SH-SY5Y (cell line): ENCODE data around the gene PBX3.

ENCODE experiments used
- GATA2 ChIP-seq: IDR thresholded peaks from 2 replicates; pipeline ENCODE4 v1.6.1; 2011; ENCODE audit warnings: mild to moderate bottlenecking, low read depth, low read length
- GATA3 ChIP-seq: IDR thresholded peaks from 2 replicates; pipeline ENCODE4 v1.6.1; 2011; ENCODE audit warnings: low read depth, mild to moderate bottlenecking, low read length, moderate library complexity

The PBX3 gene

DNA sequence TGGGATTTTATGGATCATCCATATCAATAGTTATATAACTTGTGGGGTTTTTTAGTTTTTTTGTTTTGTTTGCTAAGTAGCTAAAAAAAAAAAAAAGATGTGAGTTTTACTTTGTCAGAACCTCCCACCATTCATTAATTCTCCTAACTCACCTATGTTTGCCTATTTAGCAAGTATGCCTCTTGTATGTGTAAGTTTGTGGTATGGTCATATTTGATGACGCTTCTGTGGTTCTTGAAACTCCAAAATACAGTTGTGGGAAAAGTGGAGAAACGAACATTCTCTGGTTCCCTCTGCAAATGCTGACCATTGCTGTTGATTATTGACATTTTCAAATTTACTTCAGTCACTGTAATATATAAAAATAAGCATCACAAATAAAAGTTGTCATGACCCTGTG lies 75.7 kb downstream of the PBX3 start:
- TF ChIP-seq GATA3 (no peak), GATA2 (no peak)

DNA sequence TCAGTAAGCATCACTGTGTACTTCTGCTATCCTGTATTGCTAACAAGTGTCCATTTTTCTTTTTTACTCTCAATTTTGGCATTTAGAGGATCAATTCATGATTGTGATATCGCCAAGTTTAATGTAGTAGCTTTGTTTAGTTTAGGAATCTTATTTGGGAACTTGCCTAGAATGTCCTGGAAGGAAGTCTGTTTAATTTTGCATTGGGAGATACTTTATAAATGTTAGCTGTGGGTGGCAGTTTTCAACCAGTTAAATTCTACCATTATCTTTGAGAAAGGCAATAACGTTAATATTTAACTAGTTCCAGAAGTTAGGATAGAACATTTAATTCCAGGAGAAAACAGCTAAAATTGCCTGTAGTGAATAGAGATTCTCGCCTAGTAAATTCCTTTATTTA lies 78.6 kb downstream of the PBX3 start:
- no peak for TF ChIP-seq GATA2
- TF ChIP-seq GATA3 = no peak

DNA sequence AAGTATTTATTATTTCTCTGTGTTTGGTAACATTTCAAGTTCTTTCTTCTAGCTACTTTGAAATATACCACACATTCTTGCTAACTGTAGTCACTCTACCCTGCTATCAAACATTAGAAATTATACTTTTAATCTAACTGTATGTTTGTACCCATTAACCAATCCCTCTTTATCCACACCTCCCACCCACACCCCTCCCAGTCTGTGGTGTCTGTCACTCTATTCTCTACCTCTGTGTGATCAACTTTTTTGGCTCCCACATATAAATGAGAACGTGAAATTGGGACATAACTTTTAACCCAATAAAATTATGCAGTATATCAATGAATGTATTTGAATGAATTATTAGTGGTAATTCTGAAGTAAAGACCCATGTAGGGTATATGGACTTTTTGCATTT lies 79.7 kb downstream of the PBX3 start:
- no peak for TF ChIP-seq GATA2
- TF ChIP-seq GATA3 = no peak

DNA sequence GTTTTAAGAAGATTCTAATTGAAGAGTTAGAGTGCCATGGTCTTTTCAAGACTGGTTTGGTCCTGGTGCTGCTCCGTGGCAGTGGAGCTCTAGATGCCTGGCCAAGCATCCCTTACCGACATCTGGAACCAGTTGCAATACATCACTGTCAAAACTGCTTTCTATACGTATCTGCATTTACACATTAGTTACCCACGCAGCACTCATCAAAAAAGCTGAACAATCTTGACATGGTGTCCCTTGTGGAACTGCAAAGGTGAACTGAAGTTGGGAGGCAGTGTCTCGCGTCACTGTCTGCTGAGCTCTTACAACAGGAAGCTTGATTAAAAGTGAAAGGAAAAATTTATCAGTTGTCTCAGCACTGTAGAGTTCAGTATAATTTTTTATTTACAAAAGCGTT lies 82.6 kb downstream of the PBX3 start:
- TF ChIP-seq GATA3 (no peak), GATA2 (no peak)

DNA sequence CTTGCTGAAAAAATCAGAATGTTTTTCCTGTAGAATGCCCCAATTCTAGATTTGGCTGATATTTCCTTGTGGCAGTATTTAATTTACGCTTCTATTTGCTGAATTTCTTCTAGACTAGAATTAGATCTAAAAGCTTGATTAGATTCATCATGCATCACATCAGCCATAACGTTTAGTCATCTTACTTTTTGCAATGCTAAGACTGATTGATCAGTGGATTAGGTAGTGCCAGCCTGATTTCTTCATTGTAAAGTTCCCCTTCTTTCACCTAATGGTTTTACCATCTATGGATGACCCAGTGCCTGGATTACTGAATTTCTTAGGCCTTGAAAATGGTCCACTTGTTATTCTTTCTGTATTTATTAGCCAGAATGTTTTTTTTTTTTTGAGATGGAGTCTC lies 83.9 kb downstream of the PBX3 start:
- TF ChIP-seq GATA3 (no peak), GATA2 (no peak)

DNA sequence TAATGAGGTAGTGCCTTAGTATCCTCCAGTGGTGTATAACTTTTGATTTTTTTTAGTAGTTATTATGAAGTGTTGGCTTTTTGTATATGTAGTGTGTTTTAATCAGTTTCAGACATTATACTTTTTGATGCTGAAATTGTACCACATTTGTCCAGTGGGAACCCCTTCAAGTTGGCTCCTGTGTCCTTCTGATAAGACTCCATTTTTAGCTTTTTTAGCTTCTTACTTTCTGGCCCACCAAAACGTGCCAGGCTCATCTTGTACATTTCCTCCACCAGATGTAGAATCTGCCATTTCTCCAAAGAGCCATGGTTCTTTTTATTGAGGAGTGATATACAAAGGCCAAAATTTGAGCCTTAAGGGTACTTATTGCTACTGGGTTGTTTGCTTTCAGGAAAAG lies 84.4 kb downstream of the PBX3 start:
- TF ChIP-seq GATA2 (no peak), GATA3 (no peak)

DNA sequence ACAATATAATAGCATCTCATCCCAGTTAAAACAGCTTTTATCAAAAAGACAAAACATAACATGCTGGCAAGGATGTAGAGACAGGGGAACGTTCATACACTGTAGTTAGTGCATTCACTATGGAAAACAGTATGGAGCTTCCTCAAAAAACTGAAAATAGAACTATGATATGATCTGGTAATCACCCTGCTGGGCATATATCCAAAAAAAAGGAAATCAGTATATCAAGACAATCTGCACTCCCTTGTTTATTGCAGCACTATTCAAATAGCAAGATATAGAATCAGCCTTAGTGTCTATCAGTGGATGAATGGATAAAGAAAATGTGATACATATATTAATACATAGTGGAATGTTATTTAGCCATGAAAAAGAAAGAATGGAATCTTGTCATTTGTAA lies 88.5 kb downstream of the PBX3 start:
- TF ChIP-seq GATA3 (peak; percentile 51), GATA2 (no peak)

DNA sequence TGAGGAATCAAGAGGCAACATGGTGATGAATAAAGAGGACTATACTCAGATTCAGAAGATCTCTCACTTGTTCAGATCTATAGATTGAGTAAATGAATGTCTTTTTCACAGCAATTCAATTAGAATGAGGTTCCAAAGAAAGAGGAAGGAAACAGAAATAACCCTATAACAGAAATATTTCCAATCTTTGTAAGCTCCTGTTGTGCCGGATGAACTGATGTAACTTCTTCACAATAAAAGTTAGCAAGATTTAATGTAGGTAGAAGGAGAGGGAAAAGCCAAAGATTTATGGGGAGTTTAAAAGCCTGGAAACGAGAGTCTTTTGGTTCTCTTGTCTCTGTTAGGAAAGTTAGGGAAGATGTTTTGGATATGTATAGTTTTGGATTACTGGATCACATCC lies 92.1 kb downstream of the PBX3 start:
- TF ChIP-seq GATA2 (no peak), GATA3 (no peak)

DNA sequence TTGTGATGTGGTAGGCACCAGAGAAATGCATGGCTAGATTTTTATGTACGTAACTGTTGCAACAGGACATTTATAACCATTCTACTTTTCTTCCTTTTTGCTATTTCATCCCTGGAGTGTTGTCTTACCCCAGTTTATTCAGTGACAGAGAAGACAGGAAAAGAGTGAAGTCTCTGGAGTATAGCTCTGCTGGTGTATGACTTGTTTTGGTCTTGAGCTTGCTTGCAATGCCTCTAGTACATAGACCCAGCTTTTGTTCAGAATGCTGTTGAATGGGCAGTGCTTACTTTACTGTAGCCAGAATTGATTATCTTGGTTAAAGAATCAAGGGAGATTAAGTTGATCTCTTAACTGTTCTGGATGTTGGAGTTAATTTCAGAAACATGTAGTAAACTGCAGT lies 94.3 kb downstream of the PBX3 start:
- TF ChIP-seq GATA2 = no peak
- no peak for TF ChIP-seq GATA3

DNA sequence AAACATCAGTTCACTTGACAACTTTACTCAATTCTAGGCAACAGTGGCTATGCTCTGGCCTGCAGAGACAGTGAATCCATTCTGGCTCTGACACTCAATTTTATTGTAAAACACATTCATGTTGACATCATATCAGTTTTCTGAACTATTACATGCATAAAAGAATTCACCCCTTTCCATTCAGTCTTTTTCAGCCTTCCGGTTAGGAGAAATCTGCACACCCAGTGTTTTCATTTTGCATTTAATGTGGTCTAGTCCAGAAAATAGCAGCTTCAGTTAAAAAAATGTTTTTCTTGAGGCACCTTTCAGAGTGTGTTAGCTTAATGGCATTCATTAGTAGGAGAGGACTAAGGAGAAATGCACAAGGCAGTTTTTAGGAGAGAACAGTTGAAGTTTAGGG lies 95.1 kb downstream of the PBX3 start:
- TF ChIP-seq GATA3 = no peak
- no peak for TF ChIP-seq GATA2

DNA sequence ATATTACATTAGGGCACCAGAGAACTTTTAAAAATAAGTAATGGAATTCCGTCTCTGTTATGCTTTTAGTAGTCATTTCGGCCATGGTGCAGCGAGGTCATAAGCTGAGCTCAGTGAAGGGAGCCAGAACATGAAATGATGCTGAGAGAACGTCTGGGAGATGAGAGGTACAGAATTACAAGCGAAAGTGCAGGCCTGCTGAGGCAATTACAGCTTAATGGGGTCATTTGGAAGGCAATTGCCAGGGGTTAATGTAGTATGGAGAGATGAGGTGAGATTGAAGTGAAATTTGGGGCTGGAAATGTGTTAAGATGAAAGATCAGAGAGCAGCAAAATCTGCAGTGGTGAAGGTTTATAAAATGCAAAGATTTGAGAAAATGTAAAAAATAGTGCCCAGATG lies 96.5 kb downstream of the PBX3 start:
- peak; percentile 47 for TF ChIP-seq GATA3
- TF ChIP-seq GATA2 = peak; percentile 74

DNA sequence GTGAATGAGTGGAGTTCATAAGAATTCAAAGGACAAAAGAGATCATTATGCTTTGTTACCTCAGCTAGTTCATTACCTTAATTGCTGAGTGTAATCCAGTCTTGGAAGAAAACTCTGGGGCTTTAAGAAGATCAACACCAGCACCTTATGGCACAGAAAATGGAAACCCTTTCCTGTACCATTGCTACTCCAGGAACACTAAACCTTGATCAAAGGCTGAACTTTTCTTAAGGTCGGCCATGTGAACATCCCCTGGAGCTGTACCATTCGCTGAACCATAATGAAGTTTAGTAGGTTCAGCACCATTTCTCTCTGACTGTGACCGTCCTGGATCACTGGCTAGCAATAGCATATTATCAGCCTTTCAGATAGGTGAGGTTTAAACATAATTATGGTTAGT lies 97.4 kb downstream of the PBX3 start:
- TF ChIP-seq GATA2 (no peak), GATA3 (no peak)

DNA sequence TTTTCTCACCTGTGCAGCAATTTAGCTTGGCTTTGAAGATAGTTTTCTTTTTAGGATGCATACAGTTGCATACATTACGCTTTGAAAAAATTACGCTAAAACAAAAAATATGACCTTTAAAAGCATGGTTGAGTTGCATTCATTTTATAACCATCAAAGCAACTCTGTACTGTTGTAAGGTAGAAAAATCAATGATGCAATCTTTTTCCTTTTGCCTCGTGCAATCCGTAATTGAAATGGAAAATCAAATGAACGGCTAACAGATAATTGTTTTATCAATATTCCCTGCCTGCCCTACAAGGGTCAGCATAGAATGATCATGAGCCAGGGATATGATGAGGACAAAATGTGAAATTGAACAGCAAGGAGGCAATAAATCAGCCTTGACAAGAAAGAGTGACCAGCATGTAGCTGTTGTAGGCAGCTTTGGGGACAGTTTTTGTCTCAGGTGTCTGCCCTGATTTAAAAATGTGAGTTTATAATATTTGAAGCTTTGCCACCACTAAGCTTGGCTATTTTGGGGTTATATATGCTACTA lies 98.2 kb downstream of the PBX3 start:
- no peak for TF ChIP-seq GATA2
- no peak for TF ChIP-seq GATA3

DNA sequence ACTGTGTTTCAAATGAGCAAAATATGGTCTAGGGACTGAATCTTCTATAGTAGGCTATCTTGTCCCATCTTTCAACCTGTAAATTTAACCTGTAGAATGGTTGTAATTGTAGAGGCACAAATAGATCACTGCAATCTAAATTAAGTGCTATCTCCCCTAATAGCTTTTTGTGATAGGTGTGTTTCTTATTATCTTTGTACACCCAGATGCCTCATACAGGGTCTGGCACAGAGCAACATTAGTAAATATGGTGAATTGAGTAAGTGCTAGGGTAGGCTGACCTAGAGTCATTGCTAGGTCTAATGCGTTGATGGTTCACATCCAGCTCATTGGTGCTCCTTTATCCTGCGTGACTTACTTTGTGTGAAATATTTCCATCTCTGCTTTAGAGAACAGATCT lies 100.6 kb downstream of the PBX3 start:
- TF ChIP-seq GATA2 (peak; percentile 59), GATA3 (peak; percentile 89)

DNA sequence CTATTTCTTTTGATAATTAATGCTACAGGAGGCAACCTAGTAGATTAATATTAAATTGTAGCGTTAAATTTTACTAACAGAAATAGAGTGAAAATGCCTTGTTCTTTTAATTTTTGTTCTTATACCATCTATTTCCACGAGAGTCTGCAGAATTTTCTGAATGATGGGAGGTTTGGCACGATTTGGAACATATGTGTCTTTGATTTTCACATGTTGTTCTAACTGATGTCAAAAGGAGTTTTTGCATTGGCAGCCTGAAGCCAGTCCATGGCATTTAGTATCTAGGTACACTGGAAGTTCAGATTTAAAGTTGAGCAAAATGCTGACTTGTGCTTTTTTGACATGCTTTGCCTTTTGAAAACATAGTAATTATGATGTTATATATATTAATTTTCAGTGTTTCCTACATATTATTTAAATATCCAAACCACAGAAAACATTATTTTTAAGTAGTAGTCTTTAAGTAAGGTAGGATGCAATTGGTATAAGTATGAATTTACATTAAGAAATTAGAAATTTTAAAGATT lies 103.0 kb downstream of the PBX3 start:
- TF ChIP-seq GATA2 (no peak), GATA3 (no peak)

DNA sequence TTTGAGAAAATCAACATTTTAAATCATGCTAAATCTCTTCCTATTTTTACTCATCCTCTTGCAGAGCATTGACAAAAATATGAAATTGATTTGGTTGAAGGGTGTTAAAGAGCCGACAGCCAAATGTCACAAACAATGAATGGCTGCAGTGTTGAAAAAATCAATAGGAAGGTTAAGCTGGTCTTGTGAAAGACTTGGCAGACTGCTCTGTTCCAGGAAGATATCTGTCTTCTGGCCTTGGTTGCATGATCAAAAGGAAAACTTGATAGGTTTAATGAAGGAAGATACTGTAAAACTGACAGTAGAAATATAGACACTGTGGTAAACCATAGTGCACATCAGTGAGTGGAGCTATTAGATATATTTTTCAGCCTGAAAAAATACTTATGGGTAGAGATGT lies 103.6 kb downstream of the PBX3 start:
- TF ChIP-seq GATA2 (no peak), GATA3 (no peak)
